HG02870 (cell line): Measurements from ENCODE around the gene GLRX3.

Experiments
- ATAC-seq: cut with Tn5 transposase; IDR thresholded peaks from one replicate; pipeline ENCODE4 v1.9.1; 2021; ENCODE audit warnings: mild to moderate bottlenecking, moderate library complexity; ENCODE audit not compliant: unreplicated experiment

The GLRX3 gene

GRCh38 chr10:130137090-130137448, 878 bp downstream of the GLRX3 start:
- no peak for ATAC-seq

GRCh38 chr10:130137659-130138478, 1.7 kb downstream of the GLRX3 start:
- no peak for ATAC-seq

- ATAC-seq, result peak; percentile 24
These were observed 2.3 kb downstream of the GLRX3 start for GRCh38 chr10:130138479-130138866.

- no peak for ATAC-seq
These were observed 4.2 kb downstream of the GLRX3 start for GRCh38 chr10:130140425-130140824.

- no peak for ATAC-seq
These were observed 4.8 kb downstream of the GLRX3 start for GRCh38 chr10:130141038-130141437.

GRCh38 chr10:130141460-130141859, 5.3 kb downstream of the GLRX3 start:
- peak; percentile 27 for ATAC-seq

DNA sequence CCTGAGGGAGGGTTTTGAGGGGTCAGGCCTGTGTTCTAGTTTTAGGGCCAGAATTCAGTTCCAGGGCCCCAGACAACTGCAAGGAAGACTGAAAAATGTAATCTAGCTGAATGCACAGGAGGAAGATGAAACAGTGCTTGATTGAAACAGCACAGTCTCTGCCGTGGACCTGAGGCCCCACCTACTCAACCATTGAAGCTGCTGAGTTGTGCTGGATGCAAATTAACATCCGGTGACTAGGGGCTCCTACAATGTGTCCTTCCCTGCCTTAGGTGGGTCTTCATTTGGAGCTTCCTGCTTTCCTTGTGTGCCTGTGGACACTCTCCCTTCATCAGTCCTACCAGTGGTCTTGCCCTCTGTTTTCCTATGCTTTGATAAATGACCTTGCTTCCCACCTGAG, 5.7 kb downstream of the GLRX3 start:
- peak; percentile 78 for ATAC-seq

DNA sequence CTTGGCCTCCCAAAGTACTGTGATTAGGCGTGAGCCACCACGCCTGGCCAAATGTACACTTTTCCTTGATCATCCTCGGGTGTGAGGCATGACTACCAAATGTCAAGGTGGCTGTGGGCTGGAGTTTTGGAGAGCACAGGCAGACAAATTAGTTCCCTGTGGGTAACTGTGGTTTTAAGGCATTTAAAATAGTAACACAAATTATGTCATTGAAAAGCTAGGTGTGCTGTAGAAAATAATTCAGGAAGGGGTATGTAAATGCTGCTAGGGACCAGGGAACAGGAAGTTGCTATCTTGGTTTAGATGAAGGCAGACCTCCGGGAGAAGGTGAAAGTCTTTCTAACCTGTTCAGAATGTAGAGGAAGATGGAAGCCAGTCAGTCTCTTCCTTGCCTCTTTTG, 9.9 kb downstream of the GLRX3 start:
- ATAC-seq, result no peak

DNA sequence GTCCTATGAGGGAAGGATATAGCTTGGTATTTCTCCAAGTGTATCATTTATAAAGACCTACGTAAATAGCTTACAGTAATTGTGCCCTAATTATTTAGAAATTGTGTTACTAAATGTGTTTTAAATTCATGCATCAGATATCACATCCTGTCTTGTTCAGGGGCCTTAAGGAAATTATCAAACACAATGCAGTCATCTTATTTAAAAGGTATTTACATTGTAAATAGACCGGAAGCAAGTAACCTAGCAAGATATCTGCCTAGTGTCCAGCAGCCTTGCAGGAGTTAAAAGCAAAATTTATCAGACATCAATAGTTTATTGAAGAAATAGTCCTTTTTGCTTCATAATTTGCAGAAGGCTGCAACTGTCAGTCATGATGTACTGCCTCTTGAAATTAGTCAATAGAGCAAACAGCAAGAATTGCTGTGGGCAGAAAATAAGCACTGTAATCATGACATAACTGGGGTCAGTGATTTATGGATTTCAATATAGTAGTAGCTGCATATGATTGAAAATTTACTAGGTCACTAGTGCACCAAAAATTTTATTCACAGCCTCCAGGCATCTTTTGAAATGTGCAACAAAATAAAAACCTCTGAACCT, 23.1 kb downstream of the GLRX3 start:
- no peak for ATAC-seq

DNA sequence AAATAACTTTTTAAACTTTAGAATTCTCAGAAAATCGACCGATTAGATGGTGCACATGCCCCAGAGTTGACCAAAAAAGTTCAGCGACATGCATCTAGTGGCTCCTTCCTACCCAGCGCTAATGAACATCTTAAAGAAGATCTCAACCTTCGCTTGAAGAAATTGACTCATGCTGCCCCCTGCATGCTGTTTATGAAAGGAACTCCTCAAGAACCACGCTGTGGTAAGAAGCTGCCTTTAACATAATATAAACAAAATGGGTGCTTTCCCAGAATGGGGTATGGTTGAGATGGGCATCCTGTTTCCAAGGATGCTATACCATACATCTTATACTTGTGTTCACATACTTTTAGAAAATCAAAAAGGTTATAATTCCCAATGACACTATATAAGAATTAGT, 24.6 kb downstream of the GLRX3 start:
- peak; percentile 61 for ATAC-seq

GRCh38 chr10:130161331-130161730, 25.1 kb downstream of the GLRX3 start:
- no peak for ATAC-seq

DNA sequence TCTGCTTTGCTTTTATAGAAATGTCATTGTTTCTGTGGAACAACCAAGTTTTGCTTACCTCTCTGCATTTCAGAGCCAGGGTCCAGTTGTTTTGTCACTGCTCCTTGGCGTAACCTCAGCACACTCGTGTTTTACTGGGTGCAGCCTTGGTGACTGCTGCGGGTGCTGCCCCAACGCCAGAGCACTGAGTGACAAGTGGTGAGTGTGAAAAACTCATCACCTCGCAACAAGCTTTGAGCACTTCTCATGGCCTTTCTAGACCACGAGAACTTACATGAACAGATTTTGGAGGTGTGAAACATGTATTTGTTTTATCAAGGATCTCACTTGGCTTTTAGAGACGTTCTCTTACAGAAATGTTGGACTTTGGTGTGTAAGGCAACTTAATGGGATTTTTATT, 31.0 kb downstream of the GLRX3 start:
- ATAC-seq, result no peak

GRCh38 chr10:130167707-130168106, 31.5 kb downstream of the GLRX3 start:
- no peak for ATAC-seq

DNA sequence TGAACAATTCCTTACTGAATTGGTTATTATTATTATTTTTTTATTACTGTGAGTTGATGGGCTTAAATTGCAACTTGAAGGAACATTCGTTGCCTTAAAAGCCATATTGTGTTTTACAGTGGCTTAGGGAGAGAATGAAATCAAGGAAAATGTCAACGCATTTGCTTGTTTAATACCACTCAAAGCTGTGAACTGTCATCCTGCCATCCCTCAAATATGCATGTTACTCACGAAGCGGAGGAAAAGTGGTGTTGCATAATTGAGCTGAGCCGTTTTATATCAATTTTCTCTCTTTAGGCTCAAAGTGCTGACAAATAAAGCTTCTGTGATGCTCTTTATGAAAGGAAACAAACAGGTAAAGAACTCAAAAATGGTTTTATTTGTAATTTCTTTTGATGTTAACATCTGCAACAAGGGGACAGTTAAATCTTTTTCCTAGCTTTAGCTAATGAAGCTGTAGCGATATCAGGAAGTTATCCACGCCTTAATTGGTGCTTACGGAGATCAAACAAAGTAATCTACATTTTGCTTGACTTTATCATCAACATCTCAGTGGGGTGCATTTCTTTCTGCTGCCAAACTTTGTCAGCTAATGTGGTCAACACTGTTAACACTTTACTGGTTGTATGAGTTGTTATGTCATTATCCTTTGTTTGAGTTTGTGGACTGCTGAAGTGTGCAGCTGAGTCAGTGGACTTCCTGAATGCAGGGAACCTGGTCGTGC, 33.1 kb downstream of the GLRX3 start:
- ATAC-seq, result no peak

GRCh38 chr10:130171196-130171595, 35.0 kb downstream of the GLRX3 start:
- peak; percentile 55 for ATAC-seq

- ATAC-seq, result no peak
These were observed 38.1 kb downstream of the GLRX3 start for GRCh38 chr10:130174328-130174727.

- ATAC-seq, result peak; percentile 66
These were observed 38.9 kb downstream of the GLRX3 start for GRCh38 chr10:130175074-130175473.

- no peak for ATAC-seq
These were observed 41.1 kb downstream of the GLRX3 start for GRCh38 chr10:130177250-130177649.

- no peak for ATAC-seq
These were observed 43.4 kb downstream of the GLRX3 start for GRCh38 chr10:130179640-130180039.

DNA sequence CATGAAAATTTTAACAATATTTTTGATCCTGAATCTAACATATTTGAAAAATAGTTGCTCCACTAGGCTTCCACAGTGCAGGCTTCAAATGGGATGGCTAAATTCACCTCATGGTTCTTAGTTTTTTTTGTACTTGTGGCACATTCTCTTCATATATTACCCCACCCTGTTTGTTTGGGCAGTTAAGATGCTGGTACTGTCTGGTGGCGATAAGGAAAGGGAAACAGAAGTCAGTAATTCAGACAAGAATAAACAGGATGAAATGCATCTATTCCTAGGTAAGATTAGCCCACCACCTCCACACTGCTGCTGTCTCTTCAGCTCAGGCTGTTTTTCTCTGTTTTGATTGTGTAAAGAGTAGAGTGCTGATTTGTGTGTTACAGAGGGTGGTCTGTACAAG, 44.2 kb downstream of the GLRX3 start:
- no peak for ATAC-seq

GRCh38 chr10:130181858-130182257, 45.7 kb downstream of the GLRX3 start:
- no peak for ATAC-seq

DNA sequence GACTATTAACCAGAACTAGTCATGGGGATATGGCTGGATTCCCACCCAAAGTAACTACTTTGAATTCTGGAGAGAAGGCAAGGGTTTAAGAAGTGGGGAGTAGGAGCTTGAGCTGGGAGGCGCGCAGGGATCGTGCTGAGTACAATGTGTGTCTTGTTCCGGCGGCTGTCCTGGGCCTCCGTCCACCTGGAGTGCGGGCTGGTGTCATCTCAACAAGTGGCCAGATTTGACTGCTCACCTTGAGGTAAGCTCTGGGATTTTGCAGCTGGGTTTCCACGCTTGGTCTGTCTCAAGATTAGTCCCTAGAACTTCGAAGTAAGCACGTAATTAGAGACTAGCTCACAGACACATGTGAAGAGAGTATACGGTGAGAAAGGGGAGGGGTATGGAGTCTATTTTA, 49.4 kb downstream of the GLRX3 start:
- ATAC-seq, result no peak
